BLaER1 treated with 17β-estradiol and CSF1 and Interleukin-3, amounts not matched to agents 10 nM and 100 nM (cell line): ENCODE measurements around the gene BASP1.
A peak's percentile ranks its signal among the peaks of the same experiment; 100 is the strongest.
"Not testable (repeated sequence)": the region's sequence is repeated elsewhere in the genome, so short reads cannot be mapped to it uniquely, and the experiment has no call there.

Experiments
- H3K27ac ChIP-seq, 11 experiments: shearing (Covaris generic); formaldehyde crosslinking; 2 replicates each; pipeline ENCODE4 v1.8.1; 2022
- H3K27me3 ChIP-seq, 11 experiments: shearing (Covaris generic); formaldehyde crosslinking; 2 replicates each; pipeline ENCODE4 v1.8.1; 2022
- H3K36me3 ChIP-seq, 11 experiments: shearing (Covaris generic); formaldehyde crosslinking; 2 replicates each; pipeline ENCODE4 v1.8.1; 2022
- H3K4me1 ChIP-seq, 10 experiments: shearing (Covaris generic); formaldehyde crosslinking; 2 replicates each; pipeline ENCODE4 v1.8.1; 2022
- H3K4me2 ChIP-seq, 11 experiments: shearing (Covaris generic); formaldehyde crosslinking; 2 replicates each; pipeline ENCODE4 v1.8.1; 2022
- H3K4me3 ChIP-seq, 10 experiments: shearing (Covaris generic); formaldehyde crosslinking; 2 replicates each; pipeline ENCODE4 v1.8.1; 2022
- H3K9ac ChIP-seq, 11 experiments: shearing (Covaris generic); formaldehyde crosslinking; 2 replicates each; pipeline ENCODE4 v1.8.1; 2022
- H3K9me3 ChIP-seq, 11 experiments: shearing (Covaris generic); formaldehyde crosslinking; replicated peaks in 1 of 11; 2 replicates each; pipeline ENCODE4 v1.8.1; 2022
- H4K20me1 ChIP-seq, 11 experiments: shearing (Covaris generic); formaldehyde crosslinking; 2 replicates each; pipeline ENCODE4 v1.8.1; 2022
- Cebpa-rat ChIP-seq, 11 experiments: shearing (Covaris generic); IDR thresholded peaks; 2 replicates each; pipeline ENCODE4 v1.8.1; 2022

The BASP1 gene

GRCh38 chr5:17305964-17306725 lies 88.7 kb downstream of the BASP1 start:
- no peak overlapping the region for H3K4me2 ChIP-seq
- H3K36me3 ChIP-seq = no peaks in the 10 kb centered on the region
- no peak overlapping the region for H3K4me3 ChIP-seq
- H3K9ac ChIP-seq = no peak overlapping the region
- TF ChIP-seq Cebpa-rat (IDR thresholded peaks at IDR 0.05) = no peak
- peaks cover 0 to 12% (median 7%) of the 10 kb centered on the region in 11 experiments; a peak in 13 of 22 replicates for H3K9me3 ChIP-seq
- H3K27ac ChIP-seq = no peak overlapping the region
- H3K27me3 ChIP-seq = no peaks in the 10 kb centered on the region
- H3K4me1 ChIP-seq = peaks cover 0 to 16% (median 8%) of the 10 kb centered on the region in 10 experiments; a peak in 12 of 20 replicates
- no peaks in the 10 kb centered on the region for H4K20me1 ChIP-seq

DNA sequence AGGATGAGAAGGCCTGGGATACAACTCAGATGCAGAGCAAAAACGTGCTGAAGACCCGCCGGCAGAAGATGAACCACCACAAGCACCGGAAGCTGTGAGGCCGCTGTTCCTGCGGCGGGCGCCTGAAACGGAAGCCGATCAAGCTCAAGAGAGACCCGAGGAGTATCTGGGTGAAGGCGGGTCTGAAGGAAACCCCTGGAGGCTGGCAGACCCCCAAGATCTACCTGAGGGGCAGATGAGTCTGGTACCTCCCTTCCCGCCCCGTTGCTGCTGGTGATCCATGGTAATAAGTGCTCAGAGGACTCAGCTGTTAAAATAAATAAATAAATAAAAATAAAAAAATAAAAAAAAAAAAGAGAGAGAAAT lies 89.3 kb downstream of the BASP1 start:
- no peak overlapping the region for H3K4me3 ChIP-seq
- H3K9ac ChIP-seq = no peak overlapping the region
- H3K4me2 ChIP-seq = no peak overlapping the region
- no peaks in the 10 kb centered on the region for H3K36me3 ChIP-seq
- H3K27me3 ChIP-seq = no peaks in the 10 kb centered on the region
- no peak for TF ChIP-seq Cebpa-rat (IDR thresholded peaks at IDR 0.05)
- no peaks in the 10 kb centered on the region for H4K20me1 ChIP-seq
- peaks cover 0 to 16% (median 11%) of the 10 kb centered on the region in 11 experiments; a peak in 13 of 22 replicates for H3K9me3 ChIP-seq
- H3K4me1 ChIP-seq = peaks cover 0 to 16% (median 8%) of the 10 kb centered on the region in 10 experiments; a peak in 12 of 20 replicates
- H3K27ac ChIP-seq = no peak overlapping the region

GRCh38 chr5:17307440-17307839 lies 90.0 kb downstream of the BASP1 start:
- H3K36me3 ChIP-seq, H3K27me3 ChIP-seq, H4K20me1 ChIP-seq, H3K4me3 ChIP-seq, H3K27ac ChIP-seq, H3K9ac ChIP-seq, H3K4me2 ChIP-seq: not testable (repeated sequence)
- H3K9me3 ChIP-seq = peaks cover 0 to 24% (median 17%) of the 10 kb centered on the region in 11 experiments; a peak in 18 of 22 replicates
- H3K4me1 ChIP-seq = peaks cover 0 to 14% (median 6%) of the 10 kb centered on the region in 10 experiments; a peak in 12 of 20 replicates

- H3K4me3 ChIP-seq = no peak overlapping the region
- TF ChIP-seq Cebpa-rat (IDR thresholded peaks at IDR 0.05) = no peak
- H4K20me1 ChIP-seq = no peaks in the 10 kb centered on the region
- H3K27me3 ChIP-seq = no peaks in the 10 kb centered on the region
- H3K36me3 ChIP-seq = no peaks in the 10 kb centered on the region
- no peak overlapping the region for H3K27ac ChIP-seq
- peaks cover 0 to 26% (median 17%) of the 10 kb centered on the region in 11 experiments; a peak in 18 of 22 replicates for H3K9me3 ChIP-seq
- H3K9ac ChIP-seq = no peak overlapping the region
- H3K4me2 ChIP-seq = no peak overlapping the region
- H3K4me1 ChIP-seq = peaks cover 0 to 9% (median 4%) of the 10 kb centered on the region in 10 experiments; a peak in 8 of 20 replicates
Observed at GRCh38 chr5:17308326-17309065, 91.1 kb downstream of the BASP1 start.

- Histone ChIP-seq H4K20me1 (no peaks in the 10 kb centered on the region), H3K4me1 (peaks cover 0 to 7% (median 4%) of the 10 kb centered on the region in 10 experiments; a peak in 12 of 20 replicates), H3K27me3 (no peaks in the 10 kb centered on the region), H3K4me3 (no peak overlapping the region), H3K9ac (no peak overlapping the region), H3K36me3 (no peaks in the 10 kb centered on the region), H3K9me3 (peaks cover 0 to 27% (median 17%) of the 10 kb centered on the region in 11 experiments; a peak in 18 of 22 replicates), H3K4me2 (no peak overlapping the region), H3K27ac (no peak overlapping the region)
- TF ChIP-seq Cebpa-rat (IDR thresholded peaks at IDR 0.05) = no peak
Observed at GRCh38 chr5:17309462-17309861, 92.0 kb downstream of the BASP1 start.

GRCh38 chr5:17310502-17310901 lies 93.1 kb downstream of the BASP1 start:
- not testable (repeated sequence) for H3K27ac ChIP-seq, H4K20me1 ChIP-seq, H3K27me3 ChIP-seq, H3K9ac ChIP-seq, H3K36me3 ChIP-seq, H3K4me3 ChIP-seq, H3K4me2 ChIP-seq
- peaks cover 4 to 17% (median 14%) of the 10 kb centered on the region in 10 experiments for H3K4me1 ChIP-seq
- peaks cover 0 to 27% (median 17%) of the 10 kb centered on the region in 11 experiments; a peak in 18 of 22 replicates for H3K9me3 ChIP-seq

DNA sequence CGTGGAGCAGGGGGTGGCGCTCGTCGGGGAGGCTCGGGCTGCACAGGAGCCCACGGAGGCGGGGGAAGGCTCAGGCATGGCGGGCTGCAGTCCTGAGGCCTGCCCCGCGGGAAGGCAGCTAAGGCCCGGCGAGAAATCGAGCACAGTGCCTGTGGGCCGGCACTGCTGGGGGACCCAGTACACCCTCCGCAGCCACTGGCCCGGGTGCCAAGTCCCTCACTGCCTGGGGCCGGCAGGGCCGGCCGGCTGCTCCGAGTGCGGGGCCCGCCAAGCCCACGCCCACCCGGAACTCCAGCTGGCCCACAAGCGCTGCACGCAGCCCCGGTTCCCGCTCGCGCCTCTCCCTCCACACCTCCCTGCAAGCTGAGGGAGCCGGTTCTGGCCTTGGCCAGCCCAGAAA lies 94.4 kb downstream of the BASP1 start:
- H3K27ac ChIP-seq = not testable (repeated sequence)

GRCh38 chr5:17312358-17312757 lies 94.9 kb downstream of the BASP1 start:
- peaks cover 23 to 36% (median 32%) of the 10 kb centered on the region in 10 experiments for H3K4me1 ChIP-seq

More for the DNA sequence above, 94.4 kb downstream of the BASP1 start:
- H3K36me3 ChIP-seq, H4K20me1 ChIP-seq, H3K27me3 ChIP-seq, H3K4me3 ChIP-seq, H3K9ac ChIP-seq, H3K4me2 ChIP-seq: not testable (repeated sequence)
- H3K9me3 ChIP-seq = peaks cover 0 to 27% (median 17%) of the 10 kb centered on the region in 11 experiments; a peak in 18 of 22 replicates
- peaks cover 17 to 30% (median 27%) of the 10 kb centered on the region in 10 experiments for H3K4me1 ChIP-seq

DNA sequence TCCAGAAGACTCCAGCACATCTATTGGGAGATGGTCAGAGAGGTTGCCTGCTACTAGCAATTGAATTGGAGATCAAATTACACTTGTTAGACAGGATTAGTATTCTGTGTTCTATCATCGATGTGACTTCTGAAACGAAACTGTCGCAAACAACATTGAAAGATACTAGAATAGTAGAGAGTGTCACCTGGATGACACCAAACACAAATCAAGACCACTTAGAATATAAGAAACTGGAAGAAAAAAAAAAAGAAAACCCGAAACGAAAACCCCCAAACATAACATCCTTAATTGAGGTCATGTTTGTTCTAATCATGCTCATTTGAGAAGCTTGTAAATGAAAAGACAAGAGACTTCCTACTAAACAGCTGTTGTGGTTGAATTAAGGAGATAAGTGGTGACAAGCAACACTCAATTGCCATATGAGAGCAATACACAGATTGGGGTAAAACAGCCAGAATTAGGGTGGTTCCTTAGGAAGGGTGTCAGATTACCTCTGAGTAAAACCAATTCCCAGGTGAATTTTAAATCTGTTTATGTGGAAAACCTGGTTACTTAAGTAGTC lies 97.6 kb downstream of the BASP1 start:
- peak overlapping the region in 10 of 11 experiments; percentile 78 to 87 (median 84); a peak in 19 of 22 replicates for H3K4me2 ChIP-seq
- H3K9ac ChIP-seq = peak overlapping the region in 1 of 11 experiments; percentile 11; a peak in 1 of 22 replicates
- H4K20me1 ChIP-seq = 0 out of 22 replicates have a peak, but pooled peaks cover 0 to 4% (median 0%) of the 10 kb centered on the region in 11 experiments
- TF ChIP-seq Cebpa-rat (IDR thresholded peaks at IDR 0.05) = no peak
- no peak overlapping the region for H3K4me3 ChIP-seq
- 0 out of 22 replicates have a peak, but pooled peaks cover 0 to 3% (median 0%) of the 10 kb centered on the region in 11 experiments for H3K27me3 ChIP-seq
- no peaks in the 10 kb centered on the region for H3K36me3 ChIP-seq
- peaks cover 33 to 62% (median 55%) of the 10 kb centered on the region in 10 experiments for H3K4me1 ChIP-seq
- peaks cover 0 to 27% (median 17%) of the 10 kb centered on the region in 11 experiments; a peak in 18 of 22 replicates for H3K9me3 ChIP-seq
- peak overlapping the region in 6 of 11 experiments; percentile 71 to 91 (median 82); a peak in 10 of 22 replicates for H3K27ac ChIP-seq

More at GRCh38 chr5:17312358-17312757, 94.9 kb downstream of the BASP1 start:
- H3K27ac ChIP-seq = no peak overlapping the region
- H3K4me3 ChIP-seq = no peak overlapping the region
- no peak overlapping the region for H3K4me2 ChIP-seq
- no peaks in the 10 kb centered on the region for H3K27me3 ChIP-seq
- peaks cover 0 to 27% (median 17%) of the 10 kb centered on the region in 11 experiments; a peak in 18 of 22 replicates for H3K9me3 ChIP-seq
- H3K36me3 ChIP-seq = no peaks in the 10 kb centered on the region
- H3K9ac ChIP-seq = no peak overlapping the region
- H4K20me1 ChIP-seq = 0 out of 22 replicates have a peak, but pooled peaks cover 0 to 4% (median 0%) of the 10 kb centered on the region in 11 experiments
- no peak for TF ChIP-seq Cebpa-rat (IDR thresholded peaks at IDR 0.05)
